Choroid plexus epithelial cell (primary cell): ENCODE data around the gene CCL28.
A peak's percentile ranks its signal among the peaks of the same experiment; 100 is the strongest.
"Not testable (repeated sequence)": the region's sequence is repeated elsewhere in the genome, so short reads cannot be mapped to it uniquely, and the experiment has no call there.

ENCODE experiments used
- DNase-seq: peaks from one replicate; pipeline ENCODE4 v3.0.0-alpha.2; 2010; ENCODE audit warnings: low read depth
- H3K4me3 ChIP-seq: 2 replicates; pipeline ENCODE4 v1.5.1; 2011; ENCODE audit warnings: low read depth, mild to moderate bottlenecking, control low read depth, low read length, moderate library complexity
- CTCF ChIP-seq: conservative IDR thresholded peaks from 2 replicates; pipeline ENCODE4 v1.5.1; 2011; ENCODE audit warnings: low read depth, mild to moderate bottlenecking, control low read depth, inconsistent platforms, low read length, moderate library complexity

CCL28 gene

GRCh38 chr5:43429706-43430105, 17.5 kb upstream of the CCL28 start:
- no peak for DNase-seq
- no peak for TF ChIP-seq CTCF
- H3K4me3 ChIP-seq = no peak overlapping the region

- TF ChIP-seq CTCF = no peak
- H3K4me3 ChIP-seq = no peak overlapping the region
Measured at GRCh38 chr5:43429016-43429415, 16.8 kb upstream of the CCL28 start.

GRCh38 chr5:43427306-43427705, 15.1 kb upstream of the CCL28 start:
- TF ChIP-seq CTCF = no peak
- DNase-seq = no peak
- no peak overlapping the region for H3K4me3 ChIP-seq

More at GRCh38 chr5:43429016-43429415, 16.8 kb upstream of the CCL28 start:
- DNase-seq = no peak

GRCh38 chr5:43425983-43426382, 13.8 kb upstream of the CCL28 start:
- DNase-seq = peak; percentile 80
- no peak for TF ChIP-seq CTCF
- no peak overlapping the region for H3K4me3 ChIP-seq

GRCh38 chr5:43423086-43423485, 10.9 kb upstream of the CCL28 start:
- DNase-seq = not testable (repeated sequence)

GRCh38 chr5:43422143-43422542, 10.0 kb upstream of the CCL28 start:
- TF ChIP-seq CTCF = no peak
- peak; percentile 91 for DNase-seq
- H3K4me3 ChIP-seq = no peak overlapping the region

More at GRCh38 chr5:43423086-43423485, 10.9 kb upstream of the CCL28 start:
- not testable (repeated sequence) for H3K4me3 ChIP-seq

GRCh38 chr5:43421450-43422133, 9.4 kb upstream of the CCL28 start:
- no peak overlapping the region for H3K4me3 ChIP-seq
- no peak for DNase-seq
- TF ChIP-seq CTCF = no peak

- peak; percentile 57 for DNase-seq
- no peak overlapping the region for H3K4me3 ChIP-seq
- no peak for TF ChIP-seq CTCF
Measured at GRCh38 chr5:43420241-43420640, 8.1 kb upstream of the CCL28 start.
